Mesenchymal stem cell (in vitro differentiated cells and primary cell): ENCODE data around the gene SEMA3C.

ENCODE experiments used
- DNase-seq: peaks from one replicate; pipeline ENCODE4 v3.0.0-alpha.2; 2013
- H2AFZ ChIP-seq: one replicate; pipeline ENCODE4 v1.6.1; 2013; ENCODE audit warnings: low read depth, mild to moderate bottlenecking, control low read depth, inconsistent platforms, low read length, moderate library complexity
- H2AK5ac ChIP-seq: 2 replicates; pipeline ENCODE4 v1.6.1; 2013; ENCODE audit warnings: low read length, moderate library complexity, mild to moderate bottlenecking, inconsistent platforms; ENCODE audit not compliant: severe bottlenecking
- H2BK120ac ChIP-seq: one replicate; pipeline ENCODE4 v1.6.1; 2013; ENCODE audit warnings: low read depth, mild to moderate bottlenecking, inconsistent platforms, low read length, moderate library complexity
- H2BK12ac ChIP-seq, 2 experiments: one replicate each; pipeline ENCODE4 v1.6.1; 2013; ENCODE audit warnings: inconsistent platforms in 2 of 2, low read length in 2 of 2, mild to moderate bottlenecking in 2 of 2, moderate library complexity in 2 of 2, control low read depth in 1 of 2
- H2BK15ac ChIP-seq: one replicate; pipeline ENCODE4 v1.6.1; 2013; ENCODE audit warnings: mild to moderate bottlenecking, low read depth, inconsistent platforms; ENCODE audit not compliant: poor library complexity, severe bottlenecking
- H2BK5ac ChIP-seq: 2 replicates; pipeline ENCODE4 v1.6.1; 2013; ENCODE audit warnings: low read depth, mild to moderate bottlenecking, low read length, control low read depth, inconsistent platforms; ENCODE audit not compliant: poor library complexity, severe bottlenecking
- H3K14ac ChIP-seq, 2 experiments: one replicate each; pipeline ENCODE4 v1.6.1; 2013; ENCODE audit warnings: inconsistent platforms in 2 of 2, low read length in 2 of 2, control low read depth in 1 of 2, mild to moderate bottlenecking in 1 of 2, moderate library complexity in 1 of 2
- H3K18ac ChIP-seq, 2 experiments: one replicate each; pipeline ENCODE4 v1.6.1; 2013; ENCODE audit warnings: inconsistent platforms in 2 of 2, low read length in 2 of 2, control low read depth in 1 of 2, low read depth in 1 of 2, mild to moderate bottlenecking in 1 of 2
- H3K23ac ChIP-seq, 2 experiments: one replicate each; pipeline ENCODE4 v1.6.1; 2013; ENCODE audit warnings: inconsistent platforms in 2 of 2, low read length in 2 of 2, mild to moderate bottlenecking in 2 of 2, moderate library complexity in 2 of 2, control low read depth in 1 of 2
- H3K27ac ChIP-seq: 2 replicates; pipeline ENCODE4 v1.5.1; 2013; ENCODE audit warnings: mild to moderate bottlenecking, moderate library complexity, low read length, control low read depth, inconsistent platforms; ENCODE audit not compliant: poor library complexity, severe bottlenecking
- H3K27me3 ChIP-seq, 2 experiments: 2 replicates each; pipeline versions ENCODE4 v1.6.1 to v1.7.0; 2013; ENCODE audit warnings: low read length in 2 of 2, mild to moderate bottlenecking in 2 of 2, moderate library complexity in 2 of 2, control low read depth in 1 of 2, inconsistent platforms in 1 of 2; ENCODE audit not compliant: control insufficient read depth in 1 of 2, insufficient read depth in 1 of 2
- H3K36me3 ChIP-seq, 2 experiments: 2 replicates each; pipeline versions ENCODE4 v1.6.1 to v1.7.0; 2013; ENCODE audit warnings: low read length in 2 of 2, control low read depth in 1 of 2, inconsistent platforms in 1 of 2, low read depth in 1 of 2, mild to moderate bottlenecking in 1 of 2; ENCODE audit not compliant: insufficient read depth in 2 of 2, control insufficient read depth in 1 of 2
- H3K4ac ChIP-seq, 2 experiments: one replicate each; pipeline ENCODE4 v1.6.1; 2013; ENCODE audit warnings: inconsistent platforms in 2 of 2, low read length in 2 of 2, mild to moderate bottlenecking in 2 of 2, moderate library complexity in 2 of 2, control low read depth in 1 of 2, low read depth in 1 of 2
- H3K4me1 ChIP-seq: 2 replicates; pipeline ENCODE4 v1.6.1; 2013; ENCODE audit warnings: low read depth, low read length, control low read depth; ENCODE audit not compliant: control insufficient read depth, insufficient read depth
- H3K4me2 ChIP-seq: 2 replicates; pipeline ENCODE4 v1.6.1; 2013; ENCODE audit warnings: low read length, mild to moderate bottlenecking, inconsistent platforms; ENCODE audit not compliant: poor library complexity, severe bottlenecking
- H3K4me3 ChIP-seq, 2 experiments: 2 replicates each; pipeline versions ENCODE4 v1.5.1 to v1.7.0; 2013; ENCODE audit warnings: low read length in 2 of 2, mild to moderate bottlenecking in 2 of 2, control low read depth in 1 of 2, low read depth in 1 of 2; ENCODE audit not compliant: insufficient read depth in 1 of 2
- H3K79me1 ChIP-seq: replicated peaks from 2 replicates; pipeline ENCODE4 v1.6.1; 2013; ENCODE audit warnings: mild to moderate bottlenecking, control low read depth, low read length, inconsistent platforms; ENCODE audit not compliant: poor library complexity, severe bottlenecking
- H3K9ac ChIP-seq: 2 replicates; pipeline ENCODE4 v1.7.0; 2013; ENCODE audit warnings: mild to moderate bottlenecking, low read length, moderate library complexity
- H3K9me3 ChIP-seq: 2 replicates; pipeline ENCODE4 v1.7.0; 2013; ENCODE audit warnings: mild to moderate bottlenecking, low read length; ENCODE audit not compliant: control insufficient read depth
- H4K8ac ChIP-seq: one replicate; pipeline ENCODE4 v1.6.1; 2013; ENCODE audit warnings: inconsistent platforms, mild to moderate bottlenecking, low read length, moderate library complexity
- H4K91ac ChIP-seq: one replicate; pipeline ENCODE4 v1.6.1; 2013; ENCODE audit warnings: mild to moderate bottlenecking, low read length, inconsistent platforms
- WGBS: methylation state at CpG from one replicate; pipeline ENCODE4 v1.1.7; 2013; ENCODE audit warnings: mixed read lengths; 5-methylcytosine and 5-hydroxymethylcytosine counted together

SEMA3C gene

GRCh38 chr7:80767654-80768053 is 151.2 kb downstream of the SEMA3C start:
- Histone ChIP-seq H3K79me1 (peaks cover 21% of the 10 kb centered on the region), H3K27me3 (no peaks in the 10 kb centered on the region), H3K4me3 (no peak overlapping the region), H2BK15ac (no peak overlapping the region), H2AK5ac (no peak overlapping the region), H3K4me2 (no peak overlapping the region), H4K91ac (no peak overlapping the region), H3K18ac (no peak overlapping the region), H3K4ac (no peak overlapping the region), H2BK120ac (no peak overlapping the region), H3K14ac (no peak overlapping the region), H3K23ac (no peak overlapping the region), H3K27ac (no peak overlapping the region), H4K8ac (no peak overlapping the region), H3K9ac (no peak overlapping the region), H2AFZ (no peak overlapping the region), H3K4me1 (peaks cover 2% of the 10 kb centered on the region), H2BK12ac (no peak overlapping the region), H3K36me3 (peaks cover 11 to 93% of the 10 kb centered on the region in 2 experiments), H3K9me3 (no peaks in the 10 kb centered on the region), H2BK5ac (no peak overlapping the region)
- no peak for DNase-seq
- WGBS, result no CpG with 5 or more reads among the region's 1 CpG

GRCh38 chr7:80766724-80767123 is 152.1 kb downstream of the SEMA3C start:
- 96% methylated on average over 5 of the region's 5 CpGs for WGBS
- H3K36me3 ChIP-seq, result peaks cover 14 to 94% of the 10 kb centered on the region in 2 experiments
- no peak for DNase-seq
- H2BK12ac ChIP-seq, result no peak overlapping the region
- peaks cover 19% of the 10 kb centered on the region for H3K79me1 ChIP-seq
- H3K9ac ChIP-seq, result no peak overlapping the region
- H3K14ac ChIP-seq, result no peak overlapping the region
- H2BK15ac ChIP-seq, result no peak overlapping the region
- no peak overlapping the region for H3K4ac ChIP-seq
- no peaks in the 10 kb centered on the region for H3K9me3 ChIP-seq
- H2BK5ac ChIP-seq, result no peak overlapping the region
- H3K23ac ChIP-seq, result no peak overlapping the region
- no peak overlapping the region for H2AFZ ChIP-seq
- H3K4me2 ChIP-seq, result no peak overlapping the region
- H2AK5ac ChIP-seq, result no peak overlapping the region
- H3K27ac ChIP-seq, result no peak overlapping the region
- no peak overlapping the region for H4K8ac ChIP-seq
- H3K4me3 ChIP-seq, result no peak overlapping the region
- peaks cover 2% of the 10 kb centered on the region for H3K4me1 ChIP-seq
- no peak overlapping the region for H2BK120ac ChIP-seq
- no peak overlapping the region for H4K91ac ChIP-seq
- no peaks in the 10 kb centered on the region for H3K27me3 ChIP-seq
- H3K18ac ChIP-seq, result no peak overlapping the region

GRCh38 chr7:80764132-80764531 is 154.7 kb downstream of the SEMA3C start:
- 72% methylated on average over 2 of the region's 2 CpGs for WGBS
- H3K4me3 ChIP-seq, result no peak overlapping the region
- H3K18ac ChIP-seq, result no peak overlapping the region
- no peak overlapping the region for H4K8ac ChIP-seq
- no peak overlapping the region for H3K9ac ChIP-seq
- DNase-seq, result no peak
- no peak overlapping the region for H2AFZ ChIP-seq
- peaks cover 14% of the 10 kb centered on the region for H3K79me1 ChIP-seq
- H2BK120ac ChIP-seq, result no peak overlapping the region
- H3K23ac ChIP-seq, result no peak overlapping the region
- no peak overlapping the region for H2BK15ac ChIP-seq
- H2AK5ac ChIP-seq, result no peak overlapping the region
- no peak overlapping the region for H3K4me2 ChIP-seq
- H3K9me3 ChIP-seq, result no peaks in the 10 kb centered on the region
- H3K27me3 ChIP-seq, result no peaks in the 10 kb centered on the region
- no peak overlapping the region for H3K4ac ChIP-seq
- peaks cover 14 to 96% of the 10 kb centered on the region in 2 experiments for H3K36me3 ChIP-seq
- H4K91ac ChIP-seq, result no peak overlapping the region
- H3K4me1 ChIP-seq, result no peaks in the 10 kb centered on the region
- no peak overlapping the region for H2BK12ac ChIP-seq
- no peak overlapping the region for H2BK5ac ChIP-seq
- H3K14ac ChIP-seq, result no peak overlapping the region
- H3K27ac ChIP-seq, result no peak overlapping the region

- Histone ChIP-seq H3K27ac (no peak overlapping the region), H2BK5ac (no peak overlapping the region), H3K18ac (no peak overlapping the region), H4K91ac (no peak overlapping the region), H2BK120ac (no peak overlapping the region), H3K79me1 (peaks cover 14% of the 10 kb centered on the region), H2AFZ (no peak overlapping the region), H3K4me1 (no peaks in the 10 kb centered on the region), H2BK12ac (no peak overlapping the region), H3K9ac (no peak overlapping the region), H2BK15ac (no peak overlapping the region), H3K4me3 (no peak overlapping the region), H4K8ac (no peak overlapping the region), H3K36me3 (peaks cover 14 to 96% of the 10 kb centered on the region in 2 experiments), H3K4me2 (no peak overlapping the region), H3K14ac (no peak overlapping the region), H2AK5ac (no peak overlapping the region), H3K27me3 (no peaks in the 10 kb centered on the region), H3K9me3 (no peaks in the 10 kb centered on the region), H3K23ac (no peak overlapping the region), H3K4ac (no peak overlapping the region)
- no peak for DNase-seq
- WGBS, result 93% methylated on average over 1 of the region's 4 CpGs
Measured at GRCh38 chr7:80763704-80764103, 155.1 kb downstream of the SEMA3C start.
